Glutamatergic neuron (in vitro differentiated cells): Measurements from ENCODE around the gene IRGQ. TPM values are rescaled to one million over a fixed set of nuclear protein-coding genes. Genes with fewer than 3 reads are reported as not detected.
"Not testable (repeated sequence)": the region's sequence is repeated elsewhere in the genome, so short reads cannot be mapped to it uniquely, and the experiment has no call there.

ENCODE experiments used
- DNase-seq: peaks from one replicate; pipeline ENCODE4 v3.0.0; 2022
- H3K27ac Mint-ChIP-seq: one replicate; pipeline ENCODE4 v1.8.0; 2020; ENCODE audit warnings: mild to moderate bottlenecking, mixed read lengths, inconsistent platforms; ENCODE audit not compliant: unreplicated experiment
- H3K27me3 Mint-ChIP-seq: one replicate; pipeline ENCODE4 v1.8.0; 2020; ENCODE audit warnings: mild to moderate bottlenecking, moderate library complexity, mixed read lengths, inconsistent platforms; ENCODE audit not compliant: unreplicated experiment
- H3K36me3 Mint-ChIP-seq: one replicate; pipeline ENCODE4 v1.8.0; 2020; ENCODE audit warnings: mild to moderate bottlenecking, mixed read lengths, inconsistent platforms; ENCODE audit not compliant: unreplicated experiment
- H3K4me1 Mint-ChIP-seq: one replicate; pipeline ENCODE4 v1.8.0; 2020; ENCODE audit warnings: mild to moderate bottlenecking, low read depth, mixed read lengths, inconsistent platforms; ENCODE audit not compliant: unreplicated experiment
- H3K4me3 Mint-ChIP-seq: one replicate; pipeline ENCODE4 v1.8.0; 2020; ENCODE audit warnings: mild to moderate bottlenecking, mixed read lengths, inconsistent platforms; ENCODE audit not compliant: unreplicated experiment
- H3K9me3 Mint-ChIP-seq: one replicate; pipeline ENCODE4 v1.8.0; 2020; ENCODE audit warnings: mild to moderate bottlenecking, moderate library complexity, mixed read lengths, inconsistent platforms; ENCODE audit not compliant: unreplicated experiment
- CTCF ChIP-seq: fragments of 200-600 bp; sonication (generic); IDR thresholded peaks from one replicate; pipeline ENCODE4 v1.5.0; 2021; ENCODE audit not compliant: partially characterized antibody, unreplicated experiment
- total RNA-seq: library from RNA; stranded (reverse); fragmentation: NEBNext Ultra II Directional; extraction: Animal tissue kit (Norgen Biotek cat#: 25700); gene quantifications from one replicate; pipeline ENCODE4 v1.2.1, GENCODE V29; 2021; ENCODE audit not compliant: unreplicated experiment

IRGQ gene
- total RNA-seq, 1 donor from 2014 or later, result 184 TPM

DNA sequence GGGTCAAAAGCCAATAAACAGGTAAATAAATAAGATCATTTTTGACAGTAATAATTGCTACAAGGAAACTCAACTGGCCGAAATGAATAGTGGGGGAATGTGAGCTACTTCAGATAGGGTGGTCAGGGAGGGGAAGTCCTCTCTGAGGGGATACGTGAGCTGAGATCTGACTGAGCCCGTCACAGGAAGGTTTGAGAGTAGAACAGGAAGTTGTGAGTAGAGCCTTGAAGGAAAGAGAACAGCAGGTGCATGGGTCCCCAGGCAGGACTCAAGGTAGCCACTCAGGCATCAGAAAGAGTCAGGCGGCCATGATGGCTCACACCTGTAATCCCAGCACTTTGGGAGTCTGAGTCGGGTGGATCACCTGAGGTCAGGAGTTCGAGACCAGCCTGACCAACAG lies 6.3 kb downstream of the IRGQ start:
- peaks cover 5% of the 10 kb centered on the region for H3K36me3 Mint-ChIP-seq
- no peak for DNase-seq
- peak overlapping the region; percentile 55 for H3K27ac Mint-ChIP-seq
- peaks cover 4% of the 10 kb centered on the region for H3K9me3 Mint-ChIP-seq
- H3K4me1 Mint-ChIP-seq, result peaks cover 11% of the 10 kb centered on the region
- TF ChIP-seq CTCF, result no peak
- peak overlapping the region; percentile 52 for H3K4me3 Mint-ChIP-seq
- peaks cover 2% of the 10 kb centered on the region for H3K27me3 Mint-ChIP-seq

GRCh38 chr19:43589277-43589676 lies 6.7 kb downstream of the IRGQ start:
- peaks cover 5% of the 10 kb centered on the region for H3K36me3 Mint-ChIP-seq
- no peak overlapping the region for H3K4me3 Mint-ChIP-seq
- H3K27me3 Mint-ChIP-seq, result peaks cover 4% of the 10 kb centered on the region
- H3K27ac Mint-ChIP-seq, result peak overlapping the region; percentile 55
- peaks cover 4% of the 10 kb centered on the region for H3K9me3 Mint-ChIP-seq
- no peak for TF ChIP-seq CTCF
- no peak for DNase-seq
- peaks cover 11% of the 10 kb centered on the region for H3K4me1 Mint-ChIP-seq

- H3K9me3 Mint-ChIP-seq, H3K36me3 Mint-ChIP-seq, H3K4me3 Mint-ChIP-seq, H3K4me1 Mint-ChIP-seq, H3K27ac Mint-ChIP-seq, H3K27me3 Mint-ChIP-seq, DNase-seq: not testable (repeated sequence)
Measured at GRCh38 chr19:43587029-43587428, 8.9 kb downstream of the IRGQ start.

DNA sequence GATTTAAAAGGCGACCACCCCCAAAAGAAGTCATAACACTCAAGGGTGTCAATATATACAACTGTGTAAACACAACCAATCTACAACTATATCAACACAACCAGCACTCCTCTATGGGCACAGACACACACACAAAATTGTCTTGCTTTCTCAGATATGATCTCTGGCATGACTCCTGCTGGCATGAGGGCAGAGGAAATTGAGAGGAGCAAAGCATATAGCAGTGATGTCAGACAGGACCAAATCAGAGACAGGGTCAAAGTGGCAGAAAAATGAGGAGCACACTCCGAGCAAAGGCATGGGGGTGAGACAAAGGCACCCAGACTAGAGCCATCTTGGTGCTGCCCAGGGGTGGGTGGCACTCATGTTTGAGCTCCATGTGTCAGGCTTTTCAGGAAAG lies 9.6 kb downstream of the IRGQ start:
- H3K27ac Mint-ChIP-seq, result no peak overlapping the region
- H3K9me3 Mint-ChIP-seq, result peaks cover 4% of the 10 kb centered on the region
- H3K36me3 Mint-ChIP-seq, result peaks cover 5% of the 10 kb centered on the region
- peaks cover 4% of the 10 kb centered on the region for H3K4me1 Mint-ChIP-seq
- DNase-seq, result no peak
- H3K4me3 Mint-ChIP-seq, result no peak overlapping the region
- peaks cover 4% of the 10 kb centered on the region for H3K27me3 Mint-ChIP-seq
- no peak for TF ChIP-seq CTCF

DNA sequence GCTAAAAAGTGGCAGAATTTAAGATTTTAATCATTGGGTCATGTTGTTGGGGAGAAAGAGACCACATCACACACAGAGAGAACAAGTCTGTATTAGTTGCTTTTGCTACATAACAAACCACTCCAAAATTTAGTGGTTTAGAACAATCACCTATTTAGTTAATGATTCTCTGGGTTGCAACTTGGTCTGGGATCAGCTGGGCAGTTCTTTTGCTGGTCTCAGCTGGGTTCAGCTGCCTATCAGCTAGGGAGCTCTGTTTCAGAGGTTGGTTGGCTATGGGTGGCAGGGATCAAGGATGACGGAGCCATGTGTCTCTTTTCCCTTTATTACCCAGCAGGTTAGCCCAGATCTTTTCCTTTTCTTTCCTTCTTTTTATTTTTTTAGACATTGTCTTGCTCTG lies 11.4 kb downstream of the IRGQ start:
- Mint-ChIP-seq H3K27me3 (peaks cover 5% of the 10 kb centered on the region), H3K4me3 (no peak overlapping the region), H3K4me1 (no peaks in the 10 kb centered on the region), H3K27ac (no peak overlapping the region), H3K36me3 (peaks cover 5% of the 10 kb centered on the region), H3K9me3 (peaks cover 4% of the 10 kb centered on the region)
- DNase-seq, result no peak
- TF ChIP-seq CTCF, result no peak

DNA sequence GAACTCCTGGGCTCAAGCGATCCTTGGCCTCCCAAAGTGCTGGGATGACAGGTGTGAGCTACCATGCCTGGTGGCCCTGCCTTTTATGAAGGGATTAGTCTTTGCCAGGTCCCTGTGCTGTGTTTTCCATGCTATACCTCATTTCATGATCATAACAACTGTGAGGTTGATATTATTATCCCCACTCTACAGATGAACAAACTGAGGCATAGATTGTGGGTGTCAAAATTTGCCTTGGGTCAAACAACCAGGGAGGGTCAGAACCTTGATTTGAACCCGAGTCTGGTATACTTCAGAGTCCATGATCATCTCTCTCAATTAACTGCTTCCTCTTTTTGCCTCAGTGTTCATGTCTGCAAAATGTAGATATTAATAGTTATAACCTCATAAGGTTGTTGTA lies 13.4 kb downstream of the IRGQ start:
- DNase-seq, result no peak
- no peak for TF ChIP-seq CTCF
- Mint-ChIP-seq H3K4me1 (no peaks in the 10 kb centered on the region), H3K36me3 (peaks cover 5% of the 10 kb centered on the region), H3K27me3 (peaks cover 4% of the 10 kb centered on the region), H3K27ac (no peak overlapping the region), H3K4me3 (no peak overlapping the region), H3K9me3 (peaks cover 7% of the 10 kb centered on the region)
